HepG2 (cell line): ENCODE measurements around the gene CARS2. TPM values are rescaled to one million over a fixed set of nuclear protein-coding genes. Genes with fewer than 3 reads are reported as not detected.

Experiments
- ATRX ChIP-seq: sonication (generic); formaldehyde crosslinking; IDR thresholded peaks from 2 replicates; pipeline ENCODE4 v1.4.0; 2020; ENCODE audit warnings: missing genetic modification reagents, borderline replicate concordance
- E2F2 ChIP-seq: sonication (generic); formaldehyde crosslinking; IDR thresholded peaks from 2 replicates; pipeline ENCODE4 v1.4.0; 2020; ENCODE audit warnings: missing genetic modification reagents, borderline replicate concordance
- ESRRA ChIP-seq: sonication (generic); formaldehyde crosslinking; IDR thresholded peaks from 2 replicates; pipeline ENCODE4 v1.5.1; 2020; ENCODE audit warnings: mild to moderate bottlenecking, low read depth, missing genetic modification reagents
- GATAD1 ChIP-seq: IDR thresholded peaks from 2 replicates; pipeline ENCODE4 v1.6.1; 2016; ENCODE audit warnings: missing genetic modification reagents, missing compliant biosample characterization
- HDAC1 ChIP-seq: sonication (generic); formaldehyde crosslinking; IDR thresholded peaks from 2 replicates; pipeline ENCODE4 v1.5.1; 2020; ENCODE audit warnings: mild to moderate bottlenecking, missing genetic modification reagents
- KDM2A ChIP-seq: sonication (generic); formaldehyde crosslinking; IDR thresholded peaks from 2 replicates; pipeline ENCODE4 v1.4.0; 2020; ENCODE audit warnings: low read depth, missing genetic modification reagents, borderline replicate concordance
- MXD4 ChIP-seq: IDR thresholded peaks from 2 replicates; pipeline ENCODE4 v1.6.1; 2016; ENCODE audit warnings: mild to moderate bottlenecking, missing biosample characterization, missing genetic modification reagents
- NFYB ChIP-seq: sonication (generic); formaldehyde crosslinking; IDR thresholded peaks from 2 replicates; pipeline ENCODE4 v1.4.0; 2020; ENCODE audit warnings: missing genetic modification reagents
- SMAD3 ChIP-seq: sonication (generic); formaldehyde crosslinking; IDR thresholded peaks from 2 replicates; pipeline ENCODE4 v1.4.0; 2020; ENCODE audit warnings: missing genetic modification reagents
- SP1 ChIP-seq, 2 experiments: fragments of 450-650 bp in 1 of 2; sonication (generic) in 1 of 2; formaldehyde crosslinking in 1 of 2; IDR thresholded peaks; 2 replicates each; pipeline versions ENCODE4 v1.4.0 to v1.6.1; 2016 to 2020; ENCODE audit warnings: missing genetic modification reagents in 1 of 2
- TCF12 ChIP-seq, 2 experiments: fragments of 450-650 bp in 1 of 2; sonication (generic) in 1 of 2; formaldehyde crosslinking in 1 of 2; IDR thresholded peaks; 2 replicates each; pipeline versions ENCODE4 v1.6.1 to v1.8.0; 2017 to 2022; ENCODE audit warnings: antibody characterized with exemption in 1 of 2, mild to moderate bottlenecking in 1 of 2, missing genetic modification reagents in 1 of 2, moderate library complexity in 1 of 2
- TEAD3 ChIP-seq: optimal IDR thresholded peaks from 2 replicates; pipeline ENCODE3; 2016; ENCODE audit warnings: borderline replicate concordance
- ZNF282 ChIP-seq: fragments of 450-650 bp; IDR thresholded peaks from 2 replicates; pipeline ENCODE4 v1.6.1; 2018; ENCODE audit not compliant: partially characterized antibody
- ZNF362 ChIP-seq: sonication (generic); formaldehyde crosslinking; IDR thresholded peaks from 2 replicates; pipeline ENCODE4 v1.4.0; 2020; ENCODE audit warnings: missing genetic modification reagents, mild to moderate bottlenecking, borderline replicate concordance
- ZNF607 ChIP-seq: sonication (generic); formaldehyde crosslinking; IDR thresholded peaks from 2 replicates; pipeline ENCODE4 v1.5.1; 2020; ENCODE audit warnings: missing genetic modification reagents, mild to moderate bottlenecking, borderline replicate concordance
- ZNF776 ChIP-seq: sonication (generic); formaldehyde crosslinking; IDR thresholded peaks from 2 replicates; pipeline ENCODE4 v1.4.0; 2020; ENCODE audit warnings: mild to moderate bottlenecking, missing genetic modification reagents
- polyA plus RNA-seq, 8 experiments: library from polyadenylated mRNA; depleted of rRNA in 3 of 8; stranded (reverse) in 7 of 8; unstranded in 1 of 8; fragments of >200 nt; fragmentation: Illumina TruSeq in 4 of 8; extraction: Trizol in 4 of 8; gene quantifications; 2 replicates each; pipeline versions ENCODE4 v1.2.1 to v1.2.3, GENCODE V29; 2011 to 2016; ENCODE audit warnings: low read depth in 4 of 8, missing spikeins in 1 of 8, mixed read lengths in 1 of 8; ENCODE audit not compliant: insufficient read depth in 1 of 8
- total RNA-seq, 5 experiments: library from RNA; depleted of rRNA; stranded (reverse); fragments of >200 nt; fragmentation: Illumina TruSeq; extraction: Trizol; gene quantifications; 2 replicates each; pipeline ENCODE4 v1.2.3, GENCODE V29; 2016; ENCODE audit warnings: low read depth in 1 of 5
- TF ChIP-seq, protein P1 (sequence below), 2 experiments: sonication (generic) in 1 of 2; formaldehyde crosslinking in 1 of 2; IDR thresholded peaks; 2 replicates each; pipeline versions ENCODE4 v1.5.1 to v1.6.1; 2011 to 2020; ENCODE audit warnings: borderline replicate concordance in 1 of 2, low read depth in 1 of 2, low read length in 1 of 2, mild to moderate bottlenecking in 1 of 2, missing genetic modification reagents in 1 of 2, moderate library complexity in 1 of 2
- TF ChIP-seq, protein P2 (sequence below): sonication (generic); formaldehyde crosslinking; IDR thresholded peaks from 2 replicates; pipeline ENCODE4 v1.4.0; 2020; ENCODE audit warnings: missing genetic modification reagents, borderline replicate concordance
- TF ChIP-seq, protein P3 (sequence below): sonication (generic); formaldehyde crosslinking; IDR thresholded peaks from 2 replicates; pipeline ENCODE4 v1.4.0; 2020; ENCODE audit warnings: missing genetic modification reagents

CARS2 gene
- total and polyA plus RNA-seq, 2 of the 13 experiments (the other 11 are each of a cell fraction or from before 2014, with no cell fraction given): 41.1 to 59.3 TPM

GRCh38 chr13:110714797-110715394 is 9.0 kb upstream of the CARS2 start (continued):
- no peak for TF ChIP-seq ZNF776 (CRISPR knock-in tag)
- TF ChIP-seq HDAC1 (CRISPR knock-in tag): peak; percentile 75
- no peak for TF ChIP-seq GATAD1 (CRISPR knock-in tag)
- no peak for TF ChIP-seq TCF12 (IDR thresholded peaks at IDR 0.05)
- TF ChIP-seq TCF12 (CRISPR knock-in tag; IDR thresholded peaks at IDR 0.05): 0 out of 2 replicates have a peak, but pooled peaks have one; percentile 24
- peak; percentile 50 for TF ChIP-seq SMAD3 (CRISPR knock-in tag)
- TF ChIP-seq ZNF362 (CRISPR knock-in tag): peak; percentile 97
- no peak for TF ChIP-seq ZNF282
- 0 out of 2 replicates have a peak, but pooled peaks have one; percentile 11 for TF ChIP-seq MXD4 (CRISPR knock-in tag)
- TF ChIP-seq KDM2A: peak; percentile 39; the same call in 1 of the 2 replicates
- no peak for TF ChIP-seq ZNF607 (CRISPR knock-in tag)
- TF ChIP-seq, protein P1, sequence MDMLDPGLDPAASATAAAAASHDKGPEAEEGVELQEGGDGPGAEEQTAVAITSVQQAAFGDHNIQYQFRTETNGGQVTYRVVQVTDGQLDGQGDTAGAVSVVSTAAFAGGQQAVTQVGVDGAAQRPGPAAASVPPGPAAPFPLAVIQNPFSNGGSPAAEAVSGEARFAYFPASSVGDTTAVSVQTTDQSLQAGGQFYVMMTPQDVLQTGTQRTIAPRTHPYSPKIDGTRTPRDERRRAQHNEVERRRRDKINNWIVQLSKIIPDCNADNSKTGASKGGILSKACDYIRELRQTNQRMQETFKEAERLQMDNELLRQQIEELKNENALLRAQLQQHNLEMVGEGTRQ (IDR thresholded peaks at IDR 0.05; ENCODE audit: low read depth, low read length): no peak
- TF ChIP-seq, protein P1 (CRISPR knock-in tag; IDR thresholded peaks at IDR 0.05; ENCODE audit: borderline replicate concordance): no peak
- TF ChIP-seq, protein P2, sequence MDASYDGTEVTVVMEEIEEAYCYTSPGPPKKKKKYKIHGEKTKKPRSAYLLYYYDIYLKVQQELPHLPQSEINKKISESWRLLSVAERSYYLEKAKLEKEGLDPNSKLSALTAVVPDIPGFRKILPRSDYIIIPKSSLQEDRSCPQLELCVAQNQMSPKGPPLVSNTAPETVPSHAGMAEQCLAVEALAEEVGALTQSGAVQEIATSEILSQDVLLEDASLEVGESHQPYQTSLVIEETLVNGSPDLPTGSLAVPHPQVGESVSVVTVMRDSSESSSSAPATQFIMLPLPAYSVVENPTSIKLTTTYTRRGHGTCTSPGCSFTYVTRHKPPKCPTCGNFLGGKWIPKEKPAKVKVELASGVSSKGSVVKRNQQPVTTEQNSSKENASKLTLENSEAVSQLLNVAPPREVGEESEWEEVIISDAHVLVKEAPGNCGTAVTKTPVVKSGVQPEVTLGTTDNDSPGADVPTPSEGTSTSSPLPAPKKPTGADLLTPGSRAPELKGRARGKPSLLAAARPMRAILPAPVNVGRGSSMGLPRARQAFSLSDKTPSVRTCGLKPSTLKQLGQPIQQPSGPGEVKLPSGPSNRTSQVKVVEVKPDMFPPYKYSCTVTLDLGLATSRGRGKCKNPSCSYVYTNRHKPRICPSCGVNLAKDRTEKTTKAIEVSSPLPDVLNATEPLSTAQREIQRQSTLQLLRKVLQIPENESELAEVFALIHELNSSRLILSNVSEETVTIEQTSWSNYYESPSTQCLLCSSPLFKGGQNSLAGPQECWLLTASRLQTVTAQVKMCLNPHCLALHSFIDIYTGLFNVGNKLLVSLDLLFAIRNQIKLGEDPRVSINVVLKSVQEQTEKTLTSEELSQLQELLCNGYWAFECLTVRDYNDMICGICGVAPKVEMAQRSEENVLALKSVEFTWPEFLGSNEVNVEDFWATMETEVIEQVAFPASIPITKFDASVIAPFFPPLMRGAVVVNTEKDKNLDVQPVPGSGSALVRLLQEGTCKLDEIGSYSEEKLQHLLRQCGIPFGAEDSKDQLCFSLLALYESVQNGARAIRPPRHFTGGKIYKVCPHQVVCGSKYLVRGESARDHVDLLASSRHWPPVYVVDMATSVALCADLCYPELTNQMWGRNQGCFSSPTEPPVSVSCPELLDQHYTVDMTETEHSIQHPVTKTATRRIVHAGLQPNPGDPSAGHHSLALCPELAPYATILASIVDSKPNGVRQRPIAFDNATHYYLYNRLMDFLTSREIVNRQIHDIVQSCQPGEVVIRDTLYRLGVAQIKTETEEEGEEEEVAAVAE: no peak
- TF ChIP-seq E2F2 (CRISPR knock-in tag): 0 out of 2 replicates have a peak, but pooled peaks have one; percentile 47
- TF ChIP-seq ATRX (CRISPR knock-in tag): no peak
- no peak for TF ChIP-seq NFYB (CRISPR knock-in tag)
- TF ChIP-seq SP1 (IDR thresholded peaks at IDR 0.05): no peak
- TF ChIP-seq SP1 (CRISPR knock-in tag; IDR thresholded peaks at IDR 0.05): no peak
- TF ChIP-seq, protein P3, sequence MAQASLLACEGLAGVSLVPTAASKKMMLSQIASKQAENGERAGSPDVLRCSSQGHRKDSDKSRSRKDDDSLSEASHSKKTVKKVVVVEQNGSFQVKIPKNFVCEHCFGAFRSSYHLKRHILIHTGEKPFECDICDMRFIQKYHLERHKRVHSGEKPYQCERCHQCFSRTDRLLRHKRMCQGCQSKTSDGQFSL (CRISPR knock-in tag): no peak; the same call in 1 of the 2 replicates
- TF ChIP-seq TEAD3: no peak
- no peak for TF ChIP-seq ESRRA (CRISPR knock-in tag)
